ENCODE measurements around the gene RAB17.

The RAB17 gene

DNA sequence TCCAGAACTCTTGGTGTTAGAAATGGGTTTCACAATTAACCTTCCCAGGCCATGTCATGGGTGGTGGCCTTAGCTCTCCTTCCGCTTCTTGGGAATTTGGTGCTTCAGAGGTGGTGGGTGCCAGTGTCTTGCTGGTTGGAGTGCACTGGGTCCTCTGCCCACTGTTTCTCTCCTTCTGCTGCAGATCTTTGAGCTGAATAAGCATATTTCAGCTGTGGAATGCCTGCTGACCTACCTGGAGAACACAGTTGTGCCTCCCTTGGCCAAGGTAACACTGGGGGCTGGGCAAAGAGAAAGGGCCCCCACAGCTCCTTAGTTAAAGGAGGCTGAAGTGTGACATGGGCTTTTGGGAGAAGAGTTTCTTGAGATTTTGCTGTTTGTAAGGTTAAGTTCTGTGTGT lies 56.2 kb downstream of the RAB17 start:
- DNase-seq, result no peak

DNA sequence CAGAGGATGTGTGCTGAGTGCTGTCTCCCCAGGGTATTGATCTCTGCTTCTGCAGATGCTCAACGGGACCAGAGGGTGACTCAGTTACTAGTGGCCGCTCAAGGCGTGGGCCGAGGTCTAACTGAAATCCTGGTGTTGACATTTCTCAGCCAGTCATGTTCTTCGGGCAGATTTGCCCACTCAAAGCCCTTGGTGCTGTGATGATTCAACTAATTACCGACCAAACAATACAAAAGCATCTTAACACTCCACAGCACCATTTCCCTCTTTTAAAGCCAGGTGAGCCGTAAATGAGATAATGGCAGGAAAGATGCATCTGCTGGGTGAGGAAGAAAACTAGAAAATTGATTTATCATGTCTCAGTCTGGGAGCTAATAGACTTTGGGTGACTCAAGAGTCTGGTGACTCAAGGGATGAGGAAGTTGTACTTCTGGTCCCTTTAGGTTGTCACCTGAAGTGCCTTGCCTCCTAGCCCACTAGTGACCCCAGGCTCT lies 56.8 kb downstream of the RAB17 start:
- DNase-seq, result no peak

DNA sequence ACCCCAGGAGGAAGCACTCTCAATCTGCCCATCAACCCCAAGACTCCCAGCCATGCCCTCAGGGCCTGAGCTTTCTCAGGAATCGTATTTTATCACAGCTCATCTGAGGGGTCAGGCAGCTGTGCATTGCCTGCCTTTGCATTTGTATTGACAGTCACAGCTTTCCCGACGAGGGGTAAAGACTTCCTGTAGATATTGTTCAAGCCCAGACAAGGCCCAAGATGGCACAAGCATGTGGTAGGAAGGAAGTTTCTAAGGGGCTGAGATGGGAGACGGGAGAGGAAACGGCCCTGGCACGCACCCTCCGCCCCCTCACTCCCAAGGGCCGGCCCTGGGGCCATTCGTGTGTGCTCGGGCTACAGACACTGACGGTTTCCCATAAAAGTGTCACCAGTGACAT lies 58.4 kb downstream of the RAB17 start:
- no peak for DNase-seq

DNA sequence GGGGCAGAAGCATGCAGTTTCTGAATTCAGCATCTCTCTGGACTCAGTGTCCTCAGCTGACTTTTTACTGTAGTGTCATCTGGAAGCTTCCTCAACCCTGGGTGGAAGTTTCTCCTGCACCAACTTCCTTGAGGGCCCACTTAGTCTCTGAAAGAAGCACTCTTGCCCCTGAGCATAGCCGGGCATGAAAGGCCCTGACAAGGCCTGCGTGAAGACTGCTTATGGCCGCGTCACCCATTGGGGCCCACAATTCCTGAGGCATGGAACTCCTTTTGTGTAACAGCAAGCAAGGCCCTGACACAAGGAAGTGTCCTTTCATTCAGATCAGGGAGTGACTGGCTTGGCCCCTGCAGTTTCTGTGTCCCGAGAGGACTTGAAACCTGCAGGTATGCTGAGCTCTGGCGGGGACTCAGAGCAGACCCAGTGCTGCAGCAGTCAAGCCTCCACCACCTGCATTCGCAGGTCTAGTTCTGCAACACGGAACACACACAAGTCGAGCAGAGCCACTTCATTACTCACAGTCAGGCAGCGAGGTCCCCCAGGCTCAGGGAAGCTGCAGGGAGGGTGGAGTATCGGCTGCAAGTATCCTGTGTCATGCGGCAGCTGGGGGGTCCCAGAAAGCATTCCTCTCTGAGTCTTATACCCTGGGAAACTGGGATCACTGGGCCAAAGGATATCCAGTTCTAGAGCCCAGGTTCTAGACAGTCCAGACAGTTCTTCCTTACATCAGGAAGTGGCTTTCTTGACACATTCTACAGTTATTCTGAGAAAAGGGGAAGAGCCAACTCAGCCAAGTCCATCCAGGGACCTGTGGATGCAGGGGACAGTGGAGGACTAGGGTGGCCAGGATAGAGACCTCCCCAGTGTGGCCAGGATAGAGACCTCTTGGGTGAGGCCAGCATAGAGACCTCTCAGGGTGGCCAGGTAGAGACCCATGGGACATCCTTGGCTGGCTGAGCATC lies 59.8 kb downstream of the RAB17 start:
- DNase-seq, result no peak

DNA sequence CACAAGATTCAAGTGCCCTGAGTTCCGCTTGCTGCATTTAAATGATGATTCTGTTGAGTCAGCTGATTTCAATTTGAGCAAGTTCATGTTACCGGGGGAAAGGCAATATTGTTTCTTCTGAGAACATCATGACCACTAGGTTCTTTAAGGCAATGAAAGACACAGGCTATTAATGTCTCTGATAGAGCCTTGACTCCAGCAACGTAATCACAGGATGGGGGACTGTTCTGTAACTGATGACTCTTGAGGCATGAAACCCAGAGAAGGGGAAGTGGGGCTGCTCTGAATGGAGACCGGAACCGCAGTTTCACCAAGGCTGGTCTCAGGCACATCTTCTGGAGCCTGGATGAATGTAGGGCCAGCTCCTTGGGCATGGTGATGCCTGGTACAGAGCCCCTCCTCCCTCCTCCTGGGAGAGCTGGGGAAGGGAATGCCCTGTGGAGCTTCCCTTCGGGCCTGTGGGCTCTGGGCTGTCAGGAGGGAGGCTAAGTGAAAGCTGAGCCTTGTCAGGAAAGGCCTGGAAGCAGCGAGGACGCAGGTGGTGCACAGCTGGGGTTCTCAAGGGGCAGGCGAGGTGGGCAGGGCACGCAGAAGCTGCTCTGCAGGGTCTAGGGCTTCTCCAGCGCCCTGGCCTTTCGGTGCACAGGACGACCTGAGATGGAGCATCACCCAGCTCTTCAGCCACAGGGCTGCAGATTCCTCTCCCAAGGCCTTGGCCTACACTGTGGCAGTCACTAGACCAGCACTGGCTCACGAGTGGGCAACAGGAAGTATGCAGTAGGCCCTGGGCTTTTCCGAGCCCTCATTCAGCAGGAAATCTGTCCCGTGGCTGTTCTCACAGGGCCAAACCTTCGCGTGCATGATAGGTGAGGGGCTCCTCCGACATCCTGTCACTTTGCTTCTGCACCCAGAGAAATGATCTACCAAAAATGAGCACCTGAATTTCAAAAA lies 60.8 kb downstream of the RAB17 start:
- no peak for DNase-seq

DNA sequence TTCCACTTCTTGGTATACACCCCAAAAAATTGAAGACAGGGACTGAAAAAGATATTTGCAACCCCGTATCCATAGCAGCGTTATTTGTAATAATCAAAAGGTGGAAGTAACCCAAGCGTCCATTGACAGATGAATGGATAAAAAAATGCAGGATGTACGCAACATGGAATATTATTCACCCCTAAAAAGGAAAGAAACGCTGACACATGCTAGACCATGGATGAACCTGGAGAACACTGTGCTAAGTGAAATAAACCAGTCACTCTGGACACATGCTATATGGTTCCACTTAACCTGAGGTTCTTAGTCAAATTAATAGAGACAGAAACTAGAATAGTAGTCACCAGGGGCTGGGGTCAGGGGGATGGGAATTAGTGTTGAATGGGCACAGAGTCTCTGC lies 62.8 kb downstream of the RAB17 start:
- no peak for DNase-seq

DNA sequence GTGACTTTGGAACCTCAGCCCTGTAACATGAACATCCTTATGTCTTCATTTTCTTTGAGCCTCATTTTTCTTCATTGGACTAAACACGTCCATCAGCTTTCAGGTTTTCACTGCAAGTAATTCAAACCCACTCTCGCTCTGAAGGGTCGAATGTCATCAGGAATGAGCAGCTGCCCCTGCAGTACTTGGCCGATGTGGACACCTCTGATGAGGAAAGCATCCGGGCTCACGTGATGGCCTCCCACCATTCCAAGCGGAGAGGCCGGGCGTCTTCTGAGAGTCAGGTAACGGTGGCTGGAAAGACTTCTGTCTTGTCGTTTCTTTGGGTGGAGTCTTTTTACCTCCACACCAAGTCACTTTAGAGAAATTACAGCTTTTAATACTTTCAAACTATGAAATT lies 63.3 kb downstream of the RAB17 start:
- no peak for DNase-seq

DNA sequence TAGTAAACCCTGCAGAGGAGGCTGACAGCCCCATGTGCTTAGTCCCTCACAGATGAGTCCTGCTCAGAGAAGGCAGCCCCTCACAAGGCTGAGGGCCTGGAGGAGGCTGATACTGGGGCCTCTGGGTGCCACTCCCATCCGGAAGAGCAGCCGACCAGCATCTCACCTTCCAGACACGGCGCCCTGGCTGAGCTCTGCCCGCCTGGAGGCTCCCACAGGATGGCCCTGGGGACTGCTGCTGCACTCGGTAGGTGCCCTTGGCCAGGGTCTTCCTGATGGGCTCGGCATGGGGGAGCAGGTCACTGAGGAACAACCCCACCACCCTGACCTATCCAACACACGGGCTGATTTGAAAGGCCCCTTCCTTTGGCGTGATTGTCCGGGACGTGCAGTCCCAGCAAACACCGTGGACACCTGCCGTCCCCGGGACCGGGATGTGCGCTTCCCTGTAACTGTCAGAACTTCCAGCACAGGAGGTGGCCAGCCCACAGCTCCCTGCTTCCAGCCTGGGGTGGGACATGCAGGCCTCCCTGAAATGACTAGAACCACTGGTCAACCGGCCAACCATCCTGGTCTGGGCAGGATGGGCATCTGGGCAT lies 64.9 kb downstream of the RAB17 start:
- no peak for DNase-seq

DNA sequence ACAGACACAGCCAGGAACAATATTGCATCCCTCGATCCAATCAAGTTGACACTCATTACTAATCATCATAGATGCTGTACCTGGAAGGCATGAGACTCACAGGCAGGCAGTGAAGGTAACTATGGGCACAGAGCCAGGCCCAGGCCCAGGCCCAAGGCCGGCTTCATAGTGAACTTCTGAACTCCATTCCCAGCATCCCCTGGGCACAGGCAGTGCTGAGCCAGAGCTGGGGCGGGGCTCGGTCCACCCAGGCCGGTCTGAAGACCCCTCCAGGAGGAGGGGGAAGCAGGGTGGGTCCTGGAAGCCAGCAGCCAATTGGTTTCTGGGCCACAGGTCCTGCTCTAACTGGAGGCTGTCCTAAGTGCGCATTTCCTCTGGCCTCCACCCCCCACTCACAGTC lies 65.9 kb downstream of the RAB17 start:
- no peak for DNase-seq

All from NCI-H446 treated with DMSO at 0.1 percent for 48 hours (cell line).